Stomach (tissue), 9 donors: Measurements from ENCODE around the gene KLHL36. TPM values are rescaled to one million over a fixed set of nuclear protein-coding genes. Genes with fewer than 3 reads are reported as not detected.

Experiments
- DNase-seq, 2 donors: peaks; one replicate each; pipeline versions ENCODE4 v3.0.0 to v3.0.0-alpha.2; 2013 to 2019
- H3K27ac ChIP-seq, 5 donors: fragments of 200-600 bp in 4 of 5; sonication (generic) in 4 of 5; one replicate each; pipeline ENCODE4 v1.5.1; 2013 to 2019; ENCODE audit warnings: mild to moderate bottlenecking in 1 of 5, moderate library complexity in 1 of 5
- H3K27me3 ChIP-seq, 3 donors: fragments of 200-600 bp; sonication (generic); one replicate each; pipeline ENCODE4 v1.5.1; 2017 to 2019; ENCODE audit warnings: mixed run types in 1 of 3
- H3K36me3 ChIP-seq, 4 donors: fragments of 200-600 bp; sonication (generic); 1 replicate in 3 of 4; 2 replicates in 1 of 4; pipeline ENCODE4 v1.5.1; 2016 to 2019
- H3K4me1 ChIP-seq, 4 donors: fragments of 200-600 bp; sonication (generic); one replicate each; pipeline ENCODE4 v1.5.1; 2016 to 2019
- H3K4me3 ChIP-seq, 4 donors: fragments of 200-600 bp; sonication (generic) in 3 of 4; one replicate each; pipeline ENCODE4 v1.5.1; 2016 to 2019; ENCODE audit warnings: mild to moderate bottlenecking in 1 of 4
- H3K9me3 ChIP-seq, 4 donors: fragments of 200-600 bp; sonication (generic); one replicate each; pipeline ENCODE4 v1.5.1; 2016 to 2019
- EP300 ChIP-seq: sonication (generic); formaldehyde crosslinking; IDR thresholded peaks from one replicate; pipeline ENCODE4 v1.6.1; 2017; ENCODE audit warnings: antibody characterized with exemption
- POLR2A ChIP-seq, 4 donors: fragments of 450-650 bp; IDR thresholded peaks; one replicate each; pipeline ENCODE4 v1.6.1; 2016; ENCODE audit warnings: antibody characterized with exemption in 4 of 4, control low read depth in 2 of 4, mild to moderate bottlenecking in 1 of 4, moderate library complexity in 1 of 4
- POLR2AphosphoS5 ChIP-seq, 3 donors: sonication (generic); formaldehyde crosslinking; IDR thresholded peaks; one replicate each; pipeline ENCODE4 v1.6.1; 2016; ENCODE audit warnings: antibody characterized with exemption in 3 of 3
- WGBS, 5 donors: extraction: QIAGEN DNeasy Blood & Tissue Kit in 3 of 5; methylation state at CpG; one replicate each; pipeline versions ENCODE4 v1.1.5 to v1.1.7; 2013 to 2018; 5-methylcytosine and 5-hydroxymethylcytosine counted together
- intact Hi-C: fragments of 100-400 bp; cut with DNase I; formaldehyde crosslinking; loops from one replicate; pipeline ENCODE4 v1.15.1; 2023; ENCODE audit warnings: low total_unique reads
- polyA plus RNA-seq, 3 donors: library from polyadenylated mRNA; stranded (reverse); fragments of 200-250 nt; gene quantifications; one replicate each; pipeline ENCODE4 v1.2.3, GENCODE V29; 2013
- total RNA-seq, 5 donors: library from RNA; depleted of rRNA; stranded (reverse); fragments of >200 nt; gene quantifications; one replicate each; pipeline versions ENCODE4 v1.1.0 to v1.2.3, GENCODE V29; 2014 to 2016
- TF ChIP-seq, protein P1 (sequence below), 7 experiments: fragments of 450-650 bp in 4 of 7; fragments of 200-600 bp in 3 of 7; sonication (generic) in 3 of 7; IDR thresholded peaks; one replicate each; pipeline ENCODE4 v1.5.1; 2016 to 2019; ENCODE audit warnings: antibody characterized with exemption in 7 of 7, control low read depth in 2 of 7, mild to moderate bottlenecking in 1 of 7
- donor health status: healthy with polysubstance abuse.
- donor health status: Bipolar disorder and iron deficiency.
- donor health status: healthy.

The KLHL36 gene
- total and polyA plus RNA-seq, 8 donors, result 10.5 to 62.4 (median 35.3) TPM

DNA sequence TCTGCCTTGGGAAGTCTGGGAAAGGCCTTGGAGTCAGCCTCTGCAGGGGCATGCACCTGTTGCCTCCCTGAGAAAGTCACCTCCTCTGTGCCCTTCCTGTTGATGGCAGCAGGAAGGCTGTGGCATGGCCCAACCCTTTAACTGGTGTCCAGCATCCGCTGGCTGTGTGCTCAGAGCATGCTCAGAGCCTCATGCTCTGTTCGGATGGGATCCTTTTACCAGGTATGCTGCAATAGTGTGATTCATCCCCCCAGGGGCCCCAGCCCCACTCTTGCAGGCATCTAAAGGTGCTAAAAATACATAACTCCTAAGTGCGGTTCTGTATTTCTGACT, 24.9 kb downstream of the KLHL36 start:
- intact Hi-C loops, result loop anchor here (5.0 kb wide), 1 partner anchor 54 kb away; no protein-coding TSS in a partner anchor
- Histone ChIP-seq H3K36me3 (peaks cover 0 to 6% (median 4%) of the 10 kb centered on the region in 4 donors), H3K27ac (no peak overlapping the region), H3K9me3 (no peaks in the 10 kb centered on the region), H3K4me3 (no peak overlapping the region), H3K4me1 (peaks cover 0 to 8% (median 8%) of the 10 kb centered on the region in 4 donors), H3K27me3 (no peaks in the 10 kb centered on the region)
- 90 to 97% (median 94%) methylated on average over 2 to 3 of the region's 3 CpGs for WGBS, 5 donors
- TF ChIP-seq EP300 (no peak), POLR2A (IDR thresholded peaks at IDR 0.05) (no peak), POLR2AphosphoS5 (IDR thresholded peaks at IDR 0.05) (no peak)
- TF ChIP-seq, protein P1, sequence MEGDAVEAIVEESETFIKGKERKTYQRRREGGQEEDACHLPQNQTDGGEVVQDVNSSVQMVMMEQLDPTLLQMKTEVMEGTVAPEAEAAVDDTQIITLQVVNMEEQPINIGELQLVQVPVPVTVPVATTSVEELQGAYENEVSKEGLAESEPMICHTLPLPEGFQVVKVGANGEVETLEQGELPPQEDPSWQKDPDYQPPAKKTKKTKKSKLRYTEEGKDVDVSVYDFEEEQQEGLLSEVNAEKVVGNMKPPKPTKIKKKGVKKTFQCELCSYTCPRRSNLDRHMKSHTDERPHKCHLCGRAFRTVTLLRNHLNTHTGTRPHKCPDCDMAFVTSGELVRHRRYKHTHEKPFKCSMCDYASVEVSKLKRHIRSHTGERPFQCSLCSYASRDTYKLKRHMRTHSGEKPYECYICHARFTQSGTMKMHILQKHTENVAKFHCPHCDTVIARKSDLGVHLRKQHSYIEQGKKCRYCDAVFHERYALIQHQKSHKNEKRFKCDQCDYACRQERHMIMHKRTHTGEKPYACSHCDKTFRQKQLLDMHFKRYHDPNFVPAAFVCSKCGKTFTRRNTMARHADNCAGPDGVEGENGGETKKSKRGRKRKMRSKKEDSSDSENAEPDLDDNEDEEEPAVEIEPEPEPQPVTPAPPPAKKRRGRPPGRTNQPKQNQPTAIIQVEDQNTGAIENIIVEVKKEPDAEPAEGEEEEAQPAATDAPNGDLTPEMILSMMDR (IDR thresholded peaks at IDR 0.05), result no peak
- DNase-seq, result no peak

DNA sequence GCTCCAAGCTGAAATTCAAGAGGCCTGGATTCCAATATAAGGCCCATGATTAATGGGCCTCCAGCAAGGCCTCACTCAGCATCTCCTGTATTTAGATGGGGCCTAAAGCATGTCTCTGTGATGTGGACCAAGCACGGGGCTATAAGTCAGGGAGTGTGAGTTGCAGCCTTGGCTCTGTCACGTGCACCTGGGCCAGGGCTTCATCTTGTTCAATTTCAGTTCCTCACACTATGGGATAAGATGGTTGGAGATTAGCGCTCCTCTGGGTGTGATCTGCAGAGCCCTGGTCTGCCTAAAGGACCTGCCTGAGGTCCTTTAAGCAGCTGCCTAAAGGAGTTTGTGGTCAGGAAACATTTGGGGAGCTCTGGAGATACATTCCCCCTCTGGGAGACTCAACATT, 25.2 kb downstream of the KLHL36 start:
- peaks cover 0 to 8% (median 8%) of the 10 kb centered on the region in 4 donors for H3K4me1 ChIP-seq
- no peak for DNase-seq
- no peak overlapping the region for H3K27ac ChIP-seq
- H3K4me3 ChIP-seq, result no peak overlapping the region
- intact Hi-C loops, result loop anchor here (5.0 kb wide), 1 partner anchor 54 kb away; no protein-coding TSS in a partner anchor
- no peaks in the 10 kb centered on the region for H3K9me3 ChIP-seq
- no peaks in the 10 kb centered on the region for H3K27me3 ChIP-seq
- TF ChIP-seq, protein P1 (IDR thresholded peaks at IDR 0.05), result no peak
- no peak for TF ChIP-seq POLR2A (IDR thresholded peaks at IDR 0.05)
- no peak for TF ChIP-seq EP300
- TF ChIP-seq POLR2AphosphoS5 (IDR thresholded peaks at IDR 0.05), result no peak
- 90 to 95% (median 92%) methylated on average over 3 of the region's 3 CpGs for WGBS, 5 donors
- peaks cover 0 to 2% (median under 1%) of the 10 kb centered on the region in 4 donors for H3K36me3 ChIP-seq

DNA sequence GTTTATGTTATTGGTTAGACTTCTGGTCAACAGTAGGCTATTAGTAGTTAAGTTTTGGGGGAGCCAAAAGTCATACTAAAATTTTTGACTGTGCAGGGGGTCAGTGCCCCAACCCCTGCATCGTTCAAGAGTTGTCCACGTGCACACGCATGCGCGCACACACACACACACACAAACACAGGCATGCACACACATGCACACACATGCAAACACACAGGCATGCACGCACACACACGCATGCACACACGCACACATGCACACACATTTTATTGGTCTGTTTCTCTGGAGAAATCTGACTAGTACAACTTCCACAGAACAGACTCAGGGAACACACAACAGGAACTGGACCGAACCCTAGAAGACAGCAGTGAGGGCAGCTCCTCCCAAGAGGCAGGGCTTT, 27.1 kb downstream of the KLHL36 start:
- TF ChIP-seq POLR2A (IDR thresholded peaks at IDR 0.05) (no peak), EP300 (no peak), POLR2AphosphoS5 (IDR thresholded peaks at IDR 0.05) (no peak)
- TF ChIP-seq, protein P1 (IDR thresholded peaks at IDR 0.05), result no peak
- peaks cover 0 to 8% (median 8%) of the 10 kb centered on the region in 4 donors for H3K4me1 ChIP-seq
- no peaks in the 10 kb centered on the region for H3K9me3 ChIP-seq
- H3K27ac ChIP-seq, result no peak overlapping the region
- DNase-seq, result no peak
- intact Hi-C loops, result no loop called here
- 80 to 97% (median 84%) methylated on average over 9 of the region's 9 CpGs for WGBS, 5 donors
- H3K36me3 ChIP-seq, result no peaks in the 10 kb centered on the region
- no peak overlapping the region for H3K4me3 ChIP-seq
- no peaks in the 10 kb centered on the region for H3K27me3 ChIP-seq

DNA sequence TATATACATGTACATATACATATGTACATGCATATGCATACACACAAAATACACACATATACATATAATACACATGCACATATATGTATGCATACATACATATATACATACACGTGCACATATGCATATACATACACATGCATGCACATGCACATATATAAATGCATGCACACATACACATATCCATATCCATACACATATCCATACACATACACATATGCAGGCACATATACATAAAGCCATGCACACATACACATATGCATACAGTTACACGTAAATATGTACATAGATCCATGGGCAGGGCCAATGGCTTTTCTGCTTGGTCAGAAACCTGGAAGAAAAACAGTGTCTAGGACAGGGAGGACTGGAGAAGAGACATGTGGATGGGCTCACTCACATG, 27.6 kb downstream of the KLHL36 start:
- H3K9me3 ChIP-seq, result no peaks in the 10 kb centered on the region
- TF ChIP-seq POLR2A (IDR thresholded peaks at IDR 0.05), result no peak
- H3K4me1 ChIP-seq, result peaks cover 0 to 8% (median 8%) of the 10 kb centered on the region in 4 donors
- DNase-seq, result no peak
- no peaks in the 10 kb centered on the region for H3K36me3 ChIP-seq
- H3K27me3 ChIP-seq, result no peaks in the 10 kb centered on the region
- no peak overlapping the region for H3K4me3 ChIP-seq
- intact Hi-C loops, result no loop called here
- H3K27ac ChIP-seq, result no peak overlapping the region
- 84 to 94% (median 91%) methylated on average over 2 of the region's 2 CpGs for WGBS, 5 donors

DNA sequence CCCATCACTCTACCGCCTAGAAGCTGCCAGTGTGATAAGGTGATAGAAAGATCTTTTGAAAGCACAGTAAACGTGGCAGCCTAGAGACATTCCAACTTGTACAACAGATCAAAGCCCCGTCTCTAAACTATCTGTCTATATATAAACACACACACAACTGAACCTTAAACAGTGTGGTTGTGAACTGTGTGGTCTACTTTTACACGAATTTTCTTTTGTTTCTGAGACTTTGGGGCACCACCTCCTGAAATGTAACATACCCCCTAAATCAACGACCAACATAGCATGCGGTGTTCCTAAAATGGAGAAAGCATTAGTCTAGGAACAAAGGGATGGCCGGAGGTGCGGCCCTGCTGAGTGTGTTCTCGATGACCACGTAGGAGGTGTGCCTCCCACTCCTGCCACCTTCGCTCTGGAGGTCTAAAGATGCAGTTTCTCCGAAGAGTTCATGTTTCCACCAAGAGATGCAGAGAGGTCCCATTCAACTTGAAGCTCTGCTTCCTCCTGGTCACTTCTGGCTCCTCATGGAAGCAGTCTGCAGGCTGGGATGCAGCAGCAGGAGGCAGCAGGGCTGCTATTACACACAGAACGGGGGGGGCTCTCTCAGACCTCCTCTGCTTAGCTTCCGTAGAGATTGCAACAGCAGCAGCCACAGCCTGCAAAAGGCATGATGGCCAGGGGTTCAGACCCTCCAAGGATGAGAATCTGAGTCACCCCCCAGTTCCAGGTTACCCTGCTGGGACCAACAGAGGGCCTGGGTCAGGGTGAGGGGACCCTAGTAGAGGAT, 28.9 kb downstream of the KLHL36 start:
- Histone ChIP-seq H3K4me1 (peaks cover 0 to 7% (median 5%) of the 10 kb centered on the region in 4 donors), H3K27me3 (no peaks in the 10 kb centered on the region), H3K36me3 (no peaks in the 10 kb centered on the region), H3K27ac (no peak overlapping the region), H3K9me3 (no peaks in the 10 kb centered on the region), H3K4me3 (no peak overlapping the region)
- intact Hi-C loops, result no loop called here
- TF ChIP-seq POLR2AphosphoS5 (IDR thresholded peaks at IDR 0.05), result no peak
- no peak for TF ChIP-seq POLR2A (IDR thresholded peaks at IDR 0.05)
- no peak for TF ChIP-seq EP300
- TF ChIP-seq, protein P1 (IDR thresholded peaks at IDR 0.05), result no peak
- DNase-seq, result no peak
- WGBS, 5 donors, result 72 to 80% (median 72%) methylated on average over 14 of the region's 14 CpGs
